Measurements from ENCODE around the gene FADS6.

Gene FADS6

GRCh38 chr17:74839990-74840852 is 53.2 kb downstream of the FADS6 start:
- DNase-seq (ENCODE audit: insufficient read length, low spot score) (no peak), FAIRE-seq (no peak)
- TF ChIP-seq POLR2A (IDR thresholded peaks at IDR 0.05; ENCODE audit: low read depth, low read length): no peak

GRCh38 chr17:74838274-74838673 is 55.2 kb downstream of the FADS6 start:
- no peak for TF ChIP-seq POLR2A (IDR thresholded peaks at IDR 0.05; ENCODE audit: low read depth, low read length)
- FAIRE-seq (no peak), DNase-seq (ENCODE audit: insufficient read length, low spot score) (no peak)

GRCh38 chr17:74836691-74837467 is 56.6 kb downstream of the FADS6 start:
- TF ChIP-seq POLR2A (IDR thresholded peaks at IDR 0.05; ENCODE audit: low read depth, low read length): no peak
- no peak for FAIRE-seq

GRCh38 chr17:74836191-74836590 is 57.2 kb downstream of the FADS6 start:
- TF ChIP-seq POLR2A (IDR thresholded peaks at IDR 0.05; ENCODE audit: low read depth, low read length): no peak
- DNase-seq (ENCODE audit: insufficient read length, low spot score): no peak
- FAIRE-seq: no peak

More at GRCh38 chr17:74836691-74837467, 56.6 kb downstream of the FADS6 start:
- no peak for DNase-seq (ENCODE audit: insufficient read length, low spot score)

- TF ChIP-seq POLR2A (IDR thresholded peaks at IDR 0.05; ENCODE audit: low read depth, low read length): no peak
- DNase-seq (ENCODE audit: insufficient read length, low spot score) (peak; percentile 96), FAIRE-seq (no peak)
These were observed 59.7 kb downstream of the FADS6 start for GRCh38 chr17:74833501-74834377.

GRCh38 chr17:74832421-74832820 is 61.0 kb downstream of the FADS6 start:
- FAIRE-seq (no peak), DNase-seq (ENCODE audit: insufficient read length, low spot score) (no peak)
- no peak for TF ChIP-seq POLR2A (IDR thresholded peaks at IDR 0.05; ENCODE audit: low read depth, low read length)

GRCh38 chr17:74831444-74832146 is 61.8 kb downstream of the FADS6 start:
- no peak for DNase-seq (ENCODE audit: insufficient read length, low spot score)
- FAIRE-seq: no peak
- TF ChIP-seq POLR2A (IDR thresholded peaks at IDR 0.05; ENCODE audit: low read depth, low read length): no peak

- no peak for TF ChIP-seq POLR2A (IDR thresholded peaks at IDR 0.05; ENCODE audit: low read depth, low read length)
- FAIRE-seq (no peak), DNase-seq (ENCODE audit: insufficient read length, low spot score) (no peak)
These were observed 62.6 kb downstream of the FADS6 start for GRCh38 chr17:74830861-74831260.

GRCh38 chr17:74827800-74828199 is 65.6 kb downstream of the FADS6 start:
- TF ChIP-seq POLR2A (IDR thresholded peaks at IDR 0.05; ENCODE audit: low read depth, low read length): no peak
- DNase-seq (ENCODE audit: insufficient read length, low spot score) (no peak), FAIRE-seq (no peak)
